Psoas muscle (tissue), 8 donors: Measurements from ENCODE around the gene PCK2. TPM values are rescaled to one million over a fixed set of nuclear protein-coding genes. Genes with fewer than 3 reads are reported as not detected.

Source experiments
- ATAC-seq, 4 donors: fragments of 200-7000 bp; cut with Tn5 transposase; one replicate each; pipeline ENCODE4 v1.9.1; 2020; ENCODE audit warnings: moderate library complexity in 3 of 4, mild to moderate bottlenecking in 2 of 4
- DNase-seq, 2 donors: peaks; one replicate each; pipeline ENCODE4 v3.0.0-alpha.2; 2020
- H3K27ac ChIP-seq: fragments of 200-600 bp; one replicate; pipeline ENCODE4 v1.8.0; 2022
- H3K27me3 ChIP-seq, 3 donors: fragments of 200-600 bp in 1 of 3; one replicate each; pipeline versions ENCODE4 v1.6.1 to v1.8.0; 2013 to 2022; ENCODE audit warnings: low read length in 2 of 3, mild to moderate bottlenecking in 2 of 3, moderate library complexity in 1 of 3; ENCODE audit not compliant: insufficient read depth in 3 of 3
- H3K36me3 ChIP-seq, 2 donors: fragments of 200-600 bp in 1 of 2; one replicate each; pipeline versions ENCODE4 v1.6.1 to v1.8.0; 2013 to 2022; ENCODE audit warnings: low read depth in 1 of 2, mild to moderate bottlenecking in 1 of 2, moderate library complexity in 1 of 2; ENCODE audit not compliant: insufficient read depth in 1 of 2
- H3K4me1 ChIP-seq: fragments of 200-600 bp; one replicate; pipeline ENCODE4 v1.8.0; 2022
- H3K4me3 ChIP-seq: fragments of 200-600 bp; one replicate; pipeline ENCODE4 v1.8.0; 2022; ENCODE audit warnings: mild to moderate bottlenecking
- H3K9me3 ChIP-seq: fragments of 200-600 bp; one replicate; pipeline ENCODE4 v1.8.0; 2022
- CTCF ChIP-seq: fragments of 200-600 bp; IDR thresholded peaks from one replicate; pipeline ENCODE4 v1.8.0; 2022; ENCODE audit warnings: antibody characterized with exemption
- WGBS, 3 donors: extraction: QIAGEN DNeasy Blood & Tissue Kit; methylation state at CpG; one replicate each; pipeline versions ENCODE4 v1.1.6 to v1.1.7; 2013; 5-methylcytosine and 5-hydroxymethylcytosine counted together
- intact Hi-C, 2 donors: fragments of 100-400 bp; cut with DNase I; formaldehyde crosslinking; loops; one replicate each; pipeline versions ENCODE4 v1.11.0 to v1.14.2; 2022
- polyA plus RNA-seq, 3 donors: library from polyadenylated mRNA; stranded (reverse); fragments of 200-250 nt; gene quantifications; one replicate each; pipeline ENCODE4 v1.2.3, GENCODE V29; 2013
- total RNA-seq, 4 donors: library from RNA; stranded (reverse); fragmentation: NEBNext Ultra II Directional in 2 of 4; extraction: Animal tissue kit (Norgen Biotek cat#: 25700) in 2 of 4; gene quantifications; one replicate each; pipeline versions ENCODE4 v1.2.1 to v1.2.4, GENCODE V29; 2021 to 2023
- donor health status: healthy with polysubstance abuse.
- donor health status: DM: no; HTN: no; CAD: no; lungs with moderate emphysema.
- donor health status: Bipolar disorder and iron deficiency.
- donor health status: healthy.
- donor health status: DM: yes; HTN: yes; CAD: no.
- donor health status: DM: no; HTN: no; CAD: no.
- donor health status: DM: no; HTN: no; CAD: no.
- donor health status: DM: yes; HTN: yes; CAD: no.

Gene PCK2
- total and polyA plus RNA-seq, 7 donors = 2.0 to 4.5 (median 2.4) TPM

- 69 to 72% (median 70%) methylated on average over 11 of the region's 11 CpGs for WGBS, 3 donors
- peaks cover 0 to 6% (median 4%) of the 10 kb centered on the region in 3 donors for H3K27me3 ChIP-seq
- no peaks in the 10 kb centered on the region for H3K36me3 ChIP-seq
- no peak for ATAC-seq
- DNase-seq = no peak
- intact Hi-C loops = no loop called here
- TF ChIP-seq CTCF = no peak
- H3K4me1 ChIP-seq = peaks cover under 1% of the 10 kb centered on the region
- H3K27ac ChIP-seq = no peak overlapping the region
- H3K4me3 ChIP-seq = no peak overlapping the region
- H3K9me3 ChIP-seq = no peaks in the 10 kb centered on the region
Observed at GRCh38 chr14:24075485-24076301, 18.4 kb upstream of the PCK2 start.

- no peak for TF ChIP-seq CTCF
- Histone ChIP-seq H3K27me3 (peaks cover 0 to 6% (median 4%) of the 10 kb centered on the region in 3 donors), H3K27ac (no peak overlapping the region), H3K36me3 (no peaks in the 10 kb centered on the region), H3K4me1 (peaks cover 3% of the 10 kb centered on the region), H3K9me3 (no peaks in the 10 kb centered on the region), H3K4me3 (no peak overlapping the region)
- DNase-seq (no peak), ATAC-seq (no peak)
- WGBS, 3 donors = 82 to 84% (median 83%) methylated on average over 9 to 10 of the region's 10 CpGs
- intact Hi-C loops = no loop called here
Observed at GRCh38 chr14:24076302-24076601, 17.9 kb upstream of the PCK2 start.

GRCh38 chr14:24077086-24077485 lies 17.0 kb upstream of the PCK2 start:
- Histone ChIP-seq H3K9me3 (no peaks in the 10 kb centered on the region), H3K4me3 (no peak overlapping the region), H3K27me3 (peaks cover 0 to 5% (median 4%) of the 10 kb centered on the region in 3 donors), H3K27ac (no peak overlapping the region), H3K36me3 (no peaks in the 10 kb centered on the region), H3K4me1 (peaks cover 5% of the 10 kb centered on the region)
- intact Hi-C loops = no loop called here
- no peak for DNase-seq
- TF ChIP-seq CTCF = no peak
- 83 to 87% (median 85%) methylated on average over 23 of the region's 23 CpGs for WGBS, 3 donors
- no peak for ATAC-seq

- H3K4me1 ChIP-seq = peaks cover 5% of the 10 kb centered on the region
- no peaks in the 10 kb centered on the region for H3K9me3 ChIP-seq
- H3K36me3 ChIP-seq = no peaks in the 10 kb centered on the region
- no peak for TF ChIP-seq CTCF
- no peak overlapping the region for H3K27ac ChIP-seq
- H3K4me3 ChIP-seq = no peak overlapping the region
- no peak for DNase-seq
- ATAC-seq = no peak
- WGBS, 3 donors = 67 to 76% (median 76%) methylated on average over 3 of the region's 3 CpGs
- H3K27me3 ChIP-seq = peaks cover 0 to 4% (median 0%) of the 10 kb centered on the region in 3 donors
- intact Hi-C loops = no loop called here
Observed at GRCh38 chr14:24078146-24078545, 16.0 kb upstream of the PCK2 start.
